ENCODE data around the gene KLK14. TPM values are rescaled to one million over a fixed set of nuclear protein-coding genes. Genes with fewer than 3 reads are reported as not detected.

KLK14 gene
- polyA plus RNA-seq, 1 donor from 2014 or later: not detected

DNA sequence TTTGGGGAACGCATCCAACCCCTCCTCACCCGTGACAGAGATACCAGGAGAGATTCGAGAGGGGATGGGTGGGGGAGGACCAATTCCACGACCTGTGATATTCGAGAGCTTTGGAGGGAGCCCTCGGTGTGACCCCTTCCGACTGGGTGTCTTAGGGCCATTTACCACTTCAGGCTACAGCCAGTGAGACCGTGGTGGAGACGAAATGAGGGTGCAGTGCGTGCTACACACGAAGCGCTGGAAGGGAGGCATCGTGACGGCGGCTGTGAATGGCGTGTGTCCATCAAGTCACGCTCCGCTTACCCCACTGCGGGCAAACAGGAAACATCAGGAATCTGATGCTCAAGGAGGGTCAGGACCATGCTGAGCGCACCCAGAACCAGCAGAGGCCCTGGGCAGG, 15.1 kb upstream of the KLK14 start:
- H4K20me1 ChIP-seq (ENCODE audit: insufficient read depth): no peaks in the 10 kb centered on the region
- H3K27ac ChIP-seq (ENCODE audit: low read length): no peak overlapping the region
- H3K36me3 ChIP-seq (ENCODE audit: insufficient read depth, low read length): no peaks in the 10 kb centered on the region
- H3K79me2 ChIP-seq (replicated peaks; ENCODE audit: insufficient read depth, low read length): no peaks in the 10 kb centered on the region
- no peak overlapping the region for H3K4me3 ChIP-seq (ENCODE audit: low read length)
- H2AFZ ChIP-seq (ENCODE audit: low read depth, low read length): no peak overlapping the region
- no peak overlapping the region for H3K9ac ChIP-seq (ENCODE audit: low read length)
- H3K4me2 ChIP-seq (ENCODE audit: low read length): no peak overlapping the region
- no peaks in the 10 kb centered on the region for H3K9me3 ChIP-seq (ENCODE audit: low read length)
- H3K9me2 ChIP-seq (ENCODE audit: insufficient read depth, low read length): no peaks in the 10 kb centered on the region
- H3F3A ChIP-seq (ENCODE audit: insufficient read depth, low read length, poor library complexity, severe bottlenecking): no peaks in the 10 kb centered on the region
- no peak for TF ChIP-seq SMC3 (conservative IDR thresholded peaks at IDR 0.05; ENCODE audit: poor library complexity)
- TF ChIP-seq, protein P1, sequence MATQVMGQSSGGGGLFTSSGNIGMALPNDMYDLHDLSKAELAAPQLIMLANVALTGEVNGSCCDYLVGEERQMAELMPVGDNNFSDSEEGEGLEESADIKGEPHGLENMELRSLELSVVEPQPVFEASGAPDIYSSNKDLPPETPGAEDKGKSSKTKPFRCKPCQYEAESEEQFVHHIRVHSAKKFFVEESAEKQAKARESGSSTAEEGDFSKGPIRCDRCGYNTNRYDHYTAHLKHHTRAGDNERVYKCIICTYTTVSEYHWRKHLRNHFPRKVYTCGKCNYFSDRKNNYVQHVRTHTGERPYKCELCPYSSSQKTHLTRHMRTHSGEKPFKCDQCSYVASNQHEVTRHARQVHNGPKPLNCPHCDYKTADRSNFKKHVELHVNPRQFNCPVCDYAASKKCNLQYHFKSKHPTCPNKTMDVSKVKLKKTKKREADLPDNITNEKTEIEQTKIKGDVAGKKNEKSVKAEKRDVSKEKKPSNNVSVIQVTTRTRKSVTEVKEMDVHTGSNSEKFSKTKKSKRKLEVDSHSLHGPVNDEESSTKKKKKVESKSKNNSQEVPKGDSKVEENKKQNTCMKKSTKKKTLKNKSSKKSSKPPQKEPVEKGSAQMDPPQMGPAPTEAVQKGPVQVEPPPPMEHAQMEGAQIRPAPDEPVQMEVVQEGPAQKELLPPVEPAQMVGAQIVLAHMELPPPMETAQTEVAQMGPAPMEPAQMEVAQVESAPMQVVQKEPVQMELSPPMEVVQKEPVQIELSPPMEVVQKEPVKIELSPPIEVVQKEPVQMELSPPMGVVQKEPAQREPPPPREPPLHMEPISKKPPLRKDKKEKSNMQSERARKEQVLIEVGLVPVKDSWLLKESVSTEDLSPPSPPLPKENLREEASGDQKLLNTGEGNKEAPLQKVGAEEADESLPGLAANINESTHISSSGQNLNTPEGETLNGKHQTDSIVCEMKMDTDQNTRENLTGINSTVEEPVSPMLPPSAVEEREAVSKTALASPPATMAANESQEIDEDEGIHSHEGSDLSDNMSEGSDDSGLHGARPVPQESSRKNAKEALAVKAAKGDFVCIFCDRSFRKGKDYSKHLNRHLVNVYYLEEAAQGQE (IDR thresholded peaks at IDR 0.05; ENCODE audit: borderline replicate concordance): no peak
- no peak for TF ChIP-seq EZH2 (IDR thresholded peaks at IDR 0.05; ENCODE audit: borderline replicate concordance, insufficient read depth, low read length, poor library complexity, severe bottlenecking)
- no peak for TF ChIP-seq TAF1 (IDR thresholded peaks at IDR 0.05; ENCODE audit: low read depth)
- TF ChIP-seq POLR2AphosphoS5 (IDR thresholded peaks at IDR 0.05): no peak
- TF ChIP-seq EP300 (conservative IDR thresholded peaks at IDR 0.05; ENCODE audit: poor library complexity, severe bottlenecking): no peak
- TF ChIP-seq MXI1 (conservative IDR thresholded peaks at IDR 0.05; ENCODE audit: poor library complexity, severe bottlenecking): no peak
- H3K27me3 ChIP-seq (ENCODE audit: insufficient read depth, low read depth, low read length): no peaks in the 10 kb centered on the region

DNA sequence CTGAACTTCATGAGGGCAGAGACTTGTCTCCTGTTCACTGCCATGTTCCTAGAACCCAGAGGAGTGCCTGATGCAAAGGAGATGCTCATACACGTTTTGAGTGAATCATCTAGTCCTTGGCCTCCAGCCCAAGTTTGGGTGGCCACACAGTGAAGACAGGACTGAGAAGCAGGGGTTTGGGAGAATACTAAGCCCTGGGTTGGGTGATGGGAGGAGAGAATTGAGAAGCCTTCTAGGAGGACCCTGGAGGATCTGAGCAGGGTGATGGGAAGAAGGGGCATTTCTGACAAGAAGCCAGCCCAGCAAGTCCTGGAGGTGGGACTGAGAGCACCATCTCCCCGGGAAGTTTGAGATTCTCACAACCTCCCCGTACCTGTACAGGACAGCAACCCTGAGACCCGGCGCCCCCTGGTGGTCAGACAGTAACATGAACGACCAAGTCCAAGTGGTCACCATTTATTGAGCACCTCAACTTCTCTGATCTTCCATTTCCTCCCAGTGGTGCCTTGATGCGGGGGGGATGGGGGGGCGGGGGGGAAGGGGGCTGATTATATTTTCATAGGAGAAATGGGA, 14.6 kb upstream of the KLK14 start:
- no peaks in the 10 kb centered on the region for H3F3A ChIP-seq (ENCODE audit: insufficient read depth, low read length, poor library complexity, severe bottlenecking)
- H4K20me1 ChIP-seq (ENCODE audit: insufficient read depth): no peaks in the 10 kb centered on the region
- H2AFZ ChIP-seq (ENCODE audit: low read depth, low read length): no peak overlapping the region
- H3K4me3 ChIP-seq (ENCODE audit: low read length): no peak overlapping the region
- H3K9me2 ChIP-seq (ENCODE audit: insufficient read depth, low read length): no peaks in the 10 kb centered on the region
- no peak for TF ChIP-seq POLR2AphosphoS5 (IDR thresholded peaks at IDR 0.05)
- TF ChIP-seq, protein P2, sequence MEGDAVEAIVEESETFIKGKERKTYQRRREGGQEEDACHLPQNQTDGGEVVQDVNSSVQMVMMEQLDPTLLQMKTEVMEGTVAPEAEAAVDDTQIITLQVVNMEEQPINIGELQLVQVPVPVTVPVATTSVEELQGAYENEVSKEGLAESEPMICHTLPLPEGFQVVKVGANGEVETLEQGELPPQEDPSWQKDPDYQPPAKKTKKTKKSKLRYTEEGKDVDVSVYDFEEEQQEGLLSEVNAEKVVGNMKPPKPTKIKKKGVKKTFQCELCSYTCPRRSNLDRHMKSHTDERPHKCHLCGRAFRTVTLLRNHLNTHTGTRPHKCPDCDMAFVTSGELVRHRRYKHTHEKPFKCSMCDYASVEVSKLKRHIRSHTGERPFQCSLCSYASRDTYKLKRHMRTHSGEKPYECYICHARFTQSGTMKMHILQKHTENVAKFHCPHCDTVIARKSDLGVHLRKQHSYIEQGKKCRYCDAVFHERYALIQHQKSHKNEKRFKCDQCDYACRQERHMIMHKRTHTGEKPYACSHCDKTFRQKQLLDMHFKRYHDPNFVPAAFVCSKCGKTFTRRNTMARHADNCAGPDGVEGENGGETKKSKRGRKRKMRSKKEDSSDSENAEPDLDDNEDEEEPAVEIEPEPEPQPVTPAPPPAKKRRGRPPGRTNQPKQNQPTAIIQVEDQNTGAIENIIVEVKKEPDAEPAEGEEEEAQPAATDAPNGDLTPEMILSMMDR (IDR thresholded peaks at IDR 0.05; ENCODE audit: poor library complexity, severe bottlenecking): peak; percentile 38
- H3K27ac ChIP-seq (ENCODE audit: low read length): no peak overlapping the region
- H3K27me3 ChIP-seq (ENCODE audit: insufficient read depth, low read depth, low read length): no peaks in the 10 kb centered on the region
- no peak overlapping the region for H3K9ac ChIP-seq (ENCODE audit: low read length)
- H3K79me2 ChIP-seq (replicated peaks; ENCODE audit: insufficient read depth, low read length): no peaks in the 10 kb centered on the region
- no peaks in the 10 kb centered on the region for H3K36me3 ChIP-seq (ENCODE audit: insufficient read depth, low read length)
- no peaks in the 10 kb centered on the region for H3K9me3 ChIP-seq (ENCODE audit: low read length)
- no peak overlapping the region for H3K4me2 ChIP-seq (ENCODE audit: low read length)
